ENCODE results near the gene NINJ1.

NINJ1 gene

DNA sequence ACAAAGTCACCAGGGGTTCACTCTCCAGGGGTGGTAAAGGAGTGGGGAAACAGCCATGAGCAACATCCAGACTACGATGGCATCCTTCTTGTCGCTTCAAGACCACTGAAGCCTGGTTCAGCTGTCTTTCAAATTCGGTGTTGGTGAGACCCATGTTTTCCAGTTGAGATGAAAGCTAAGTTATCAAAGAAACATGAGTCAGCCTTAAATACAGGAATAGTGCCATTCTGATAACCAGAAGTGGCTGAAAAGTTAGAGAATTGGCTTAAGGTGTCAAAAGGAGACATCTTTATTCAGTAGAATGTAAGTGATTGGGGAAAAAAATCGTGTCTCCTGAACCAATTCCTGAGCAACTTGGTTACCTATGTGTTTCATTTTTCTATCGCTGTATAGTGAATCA lies 45.0 kb downstream of the NINJ1 start:
- no peak overlapping the region for H3K27ac ChIP-seq
- TF ChIP-seq, protein P1, sequence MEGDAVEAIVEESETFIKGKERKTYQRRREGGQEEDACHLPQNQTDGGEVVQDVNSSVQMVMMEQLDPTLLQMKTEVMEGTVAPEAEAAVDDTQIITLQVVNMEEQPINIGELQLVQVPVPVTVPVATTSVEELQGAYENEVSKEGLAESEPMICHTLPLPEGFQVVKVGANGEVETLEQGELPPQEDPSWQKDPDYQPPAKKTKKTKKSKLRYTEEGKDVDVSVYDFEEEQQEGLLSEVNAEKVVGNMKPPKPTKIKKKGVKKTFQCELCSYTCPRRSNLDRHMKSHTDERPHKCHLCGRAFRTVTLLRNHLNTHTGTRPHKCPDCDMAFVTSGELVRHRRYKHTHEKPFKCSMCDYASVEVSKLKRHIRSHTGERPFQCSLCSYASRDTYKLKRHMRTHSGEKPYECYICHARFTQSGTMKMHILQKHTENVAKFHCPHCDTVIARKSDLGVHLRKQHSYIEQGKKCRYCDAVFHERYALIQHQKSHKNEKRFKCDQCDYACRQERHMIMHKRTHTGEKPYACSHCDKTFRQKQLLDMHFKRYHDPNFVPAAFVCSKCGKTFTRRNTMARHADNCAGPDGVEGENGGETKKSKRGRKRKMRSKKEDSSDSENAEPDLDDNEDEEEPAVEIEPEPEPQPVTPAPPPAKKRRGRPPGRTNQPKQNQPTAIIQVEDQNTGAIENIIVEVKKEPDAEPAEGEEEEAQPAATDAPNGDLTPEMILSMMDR (IDR thresholded peaks at IDR 0.05), result no peak
- H3K4me3 ChIP-seq, result no peak overlapping the region
- peak; percentile 33 for DNase-seq (ENCODE audit: low spot score)

DNA sequence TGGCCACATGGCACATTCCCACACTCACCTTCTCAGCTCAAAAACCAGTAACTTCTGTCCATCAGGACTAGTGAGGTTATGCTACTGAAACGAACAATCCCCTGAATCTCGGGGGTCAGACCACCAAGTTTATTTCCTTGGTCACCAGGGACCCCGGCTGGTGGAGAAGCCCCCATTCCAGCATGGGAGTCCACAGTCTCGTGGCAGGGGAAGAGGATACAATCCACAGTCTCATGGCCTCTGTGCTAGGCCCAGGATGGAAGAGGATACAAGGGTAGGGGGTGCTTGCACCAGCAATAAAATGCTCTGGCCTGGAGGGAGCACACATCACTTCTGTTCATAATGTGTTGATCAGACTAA lies 45.4 kb downstream of the NINJ1 start:
- no peak overlapping the region for H3K4me3 ChIP-seq
- TF ChIP-seq, protein P1 (IDR thresholded peaks at IDR 0.05), result no peak
- H3K27ac ChIP-seq, result no peak overlapping the region
- peak; percentile 35 for DNase-seq (ENCODE audit: low spot score)

DNA sequence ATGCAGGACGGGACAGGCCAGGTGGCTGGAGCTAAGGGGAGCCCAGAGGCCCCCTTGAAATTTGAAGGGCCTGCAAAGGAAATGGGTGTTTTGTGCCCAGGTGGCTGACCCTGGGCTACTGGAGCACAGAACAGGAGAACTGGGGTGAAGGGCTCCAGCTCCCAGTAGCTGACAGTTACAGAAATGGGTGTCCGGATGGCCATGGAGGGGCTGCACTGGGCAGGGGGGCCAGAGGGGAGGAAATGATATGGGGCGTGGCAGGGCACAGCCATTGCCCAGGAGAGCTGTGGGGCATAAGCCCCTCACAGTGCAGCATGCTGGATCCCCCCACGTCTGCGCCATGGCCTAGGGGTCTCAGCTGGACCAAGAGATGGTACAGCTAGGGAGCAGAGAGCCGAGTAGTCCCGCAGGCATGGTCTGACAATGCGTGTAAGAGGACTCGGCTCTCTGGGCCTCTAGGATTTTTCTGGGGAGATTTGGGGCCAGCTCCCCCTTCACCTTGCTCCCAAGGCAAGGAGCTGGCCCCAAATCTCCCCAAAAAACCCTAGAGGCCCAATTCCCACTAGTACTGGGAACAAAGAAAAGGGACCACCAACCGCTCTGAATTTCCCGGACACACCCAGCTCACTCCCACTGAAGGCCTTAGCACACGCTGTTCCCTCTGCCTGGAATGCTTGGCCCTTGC lies 45.9 kb downstream of the NINJ1 start:
- TF ChIP-seq, protein P1 (IDR thresholded peaks at IDR 0.05), result no peak
- H3K27ac ChIP-seq, result no peak overlapping the region
- no peak overlapping the region for H3K4me3 ChIP-seq
- peak; percentile 36 for DNase-seq (ENCODE audit: low spot score)

DNA sequence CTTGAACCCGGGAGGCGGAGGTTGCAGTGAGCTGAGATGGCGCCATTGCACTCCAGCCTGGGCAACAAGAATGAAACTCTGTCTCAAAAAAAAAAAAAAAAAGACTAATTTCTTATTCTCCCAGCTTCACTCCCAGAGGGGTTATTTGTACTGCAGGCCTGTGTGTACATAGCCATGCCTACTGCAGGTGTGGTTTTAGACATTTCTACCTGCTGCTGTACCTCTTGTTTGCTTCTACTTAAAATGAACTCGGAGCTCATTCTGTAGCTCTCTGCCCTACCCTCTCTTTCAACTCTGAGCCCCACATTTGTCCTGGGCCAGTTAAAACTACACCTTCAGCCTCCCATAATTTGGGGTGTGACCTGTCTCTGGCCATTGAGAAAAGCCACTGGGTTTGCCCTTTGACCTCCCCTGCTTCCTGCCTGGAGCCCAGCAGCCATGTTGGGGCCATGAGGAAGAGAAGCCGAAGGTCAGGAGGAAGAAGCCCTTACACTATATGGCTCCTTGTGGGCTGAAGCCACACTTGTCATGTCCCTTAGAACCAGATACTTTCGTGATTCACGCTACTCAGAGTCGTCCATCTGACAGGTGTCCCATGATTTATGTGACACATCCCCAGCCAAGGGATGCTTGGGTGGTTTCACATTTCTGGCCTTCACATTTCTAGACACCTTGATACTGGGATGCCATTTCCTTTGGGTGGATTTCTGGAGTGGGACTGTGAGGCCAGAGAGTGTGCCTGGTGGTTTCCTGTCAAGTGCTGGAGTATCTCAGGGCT lies 47.4 kb downstream of the NINJ1 start:
- DNase-seq (ENCODE audit: low spot score), result peak; percentile 65
- Histone ChIP-seq H3K4me3 (no peak overlapping the region), H3K27ac (no peak overlapping the region)
- TF ChIP-seq, protein P1 (IDR thresholded peaks at IDR 0.05), result no peak

DNA sequence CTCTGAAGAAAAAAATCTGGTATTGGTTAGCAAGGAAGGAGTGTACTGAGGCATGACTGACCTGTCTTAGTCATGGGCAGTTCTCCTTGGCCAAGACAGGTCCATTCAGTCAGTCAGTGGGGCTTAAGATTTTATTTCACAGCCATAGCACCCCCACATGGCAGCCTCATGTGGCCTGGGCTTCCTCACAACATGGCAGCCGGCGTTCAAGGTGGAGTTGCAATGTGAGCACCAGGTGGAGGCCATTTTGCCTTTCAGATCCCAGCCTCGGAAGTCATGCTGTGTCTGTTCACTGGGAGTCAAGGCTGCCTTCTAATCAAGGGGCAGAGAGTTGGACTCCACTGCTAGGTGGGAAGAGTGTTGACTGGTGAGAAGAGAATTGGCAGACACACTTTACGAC lies 48.4 kb downstream of the NINJ1 start:
- TF ChIP-seq, protein P1 (IDR thresholded peaks at IDR 0.05), result no peak
- DNase-seq (ENCODE audit: low spot score), result peak; percentile 35
- Histone ChIP-seq H3K4me3 (no peak overlapping the region), H3K27ac (no peak overlapping the region)

DNA sequence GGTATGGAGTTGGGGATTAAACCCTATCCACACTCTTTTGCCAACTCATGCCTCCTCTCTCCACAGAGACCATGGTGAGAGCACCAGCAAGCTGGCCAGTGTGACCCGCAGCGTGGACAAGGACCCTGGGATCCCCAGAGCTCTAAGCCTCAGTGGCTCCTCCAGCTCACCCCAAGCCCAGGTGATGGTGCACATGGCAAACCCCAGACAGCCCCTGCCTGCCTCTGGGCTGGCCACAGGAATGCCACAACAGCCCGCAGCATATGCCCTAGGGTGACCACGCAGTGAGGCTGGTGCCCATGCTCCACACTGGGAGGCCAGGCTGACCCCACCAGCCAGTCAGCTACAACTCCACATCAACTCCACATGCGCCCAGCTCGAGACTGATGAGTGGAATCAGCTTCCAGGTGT lies 49.6 kb downstream of the NINJ1 start:
- H3K27ac ChIP-seq, result no peak overlapping the region
- TF ChIP-seq, protein P1 (IDR thresholded peaks at IDR 0.05), result no peak
- DNase-seq (ENCODE audit: low spot score), result peak; percentile 53
- no peak overlapping the region for H3K4me3 ChIP-seq

Data from coronary artery (tissue), 2 donors.